ENCODE results near the gene SPHK1. TPM values are rescaled to one million over a fixed set of nuclear protein-coding genes. Genes with fewer than 3 reads are reported as not detected.

SPHK1 gene
- total RNA-seq, 2 donors from 2014 or later: 6.4 to 16.8 TPM

DNA sequence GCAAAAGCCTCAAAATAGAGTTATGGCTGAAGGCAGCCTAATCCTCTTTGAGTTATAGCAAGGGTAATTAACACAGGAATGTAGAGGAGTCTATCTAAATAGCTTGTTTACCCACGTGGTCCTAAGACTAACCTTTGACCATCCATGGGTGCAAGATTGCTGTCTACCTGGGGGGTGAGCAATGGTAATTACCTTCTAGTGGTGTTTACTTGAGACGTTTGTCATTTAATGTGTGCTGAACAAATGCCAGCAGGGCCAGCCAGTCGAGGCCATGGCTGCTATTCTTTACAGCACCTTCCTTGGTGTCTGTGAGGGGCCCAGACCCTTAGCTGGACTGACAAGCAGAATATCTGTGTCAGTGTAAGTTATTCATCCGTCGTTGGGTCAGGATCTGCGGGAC is 16.8 kb upstream of the SPHK1 start:
- DNase-seq (ENCODE audit: low spot score): no peak
- Histone ChIP-seq H3K27ac (no peak overlapping the region), H3K36me3 (no peaks in the 10 kb centered on the region), H3K27me3 (no peaks in the 10 kb centered on the region), H3K4me1 (peaks cover 0 to 24% of the 10 kb centered on the region in 2 donors), H3K9me3 (no peaks in the 10 kb centered on the region), H3K4me3 (no peak overlapping the region)
- TF ChIP-seq, protein P1, sequence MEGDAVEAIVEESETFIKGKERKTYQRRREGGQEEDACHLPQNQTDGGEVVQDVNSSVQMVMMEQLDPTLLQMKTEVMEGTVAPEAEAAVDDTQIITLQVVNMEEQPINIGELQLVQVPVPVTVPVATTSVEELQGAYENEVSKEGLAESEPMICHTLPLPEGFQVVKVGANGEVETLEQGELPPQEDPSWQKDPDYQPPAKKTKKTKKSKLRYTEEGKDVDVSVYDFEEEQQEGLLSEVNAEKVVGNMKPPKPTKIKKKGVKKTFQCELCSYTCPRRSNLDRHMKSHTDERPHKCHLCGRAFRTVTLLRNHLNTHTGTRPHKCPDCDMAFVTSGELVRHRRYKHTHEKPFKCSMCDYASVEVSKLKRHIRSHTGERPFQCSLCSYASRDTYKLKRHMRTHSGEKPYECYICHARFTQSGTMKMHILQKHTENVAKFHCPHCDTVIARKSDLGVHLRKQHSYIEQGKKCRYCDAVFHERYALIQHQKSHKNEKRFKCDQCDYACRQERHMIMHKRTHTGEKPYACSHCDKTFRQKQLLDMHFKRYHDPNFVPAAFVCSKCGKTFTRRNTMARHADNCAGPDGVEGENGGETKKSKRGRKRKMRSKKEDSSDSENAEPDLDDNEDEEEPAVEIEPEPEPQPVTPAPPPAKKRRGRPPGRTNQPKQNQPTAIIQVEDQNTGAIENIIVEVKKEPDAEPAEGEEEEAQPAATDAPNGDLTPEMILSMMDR (IDR thresholded peaks at IDR 0.05): no peak

DNA sequence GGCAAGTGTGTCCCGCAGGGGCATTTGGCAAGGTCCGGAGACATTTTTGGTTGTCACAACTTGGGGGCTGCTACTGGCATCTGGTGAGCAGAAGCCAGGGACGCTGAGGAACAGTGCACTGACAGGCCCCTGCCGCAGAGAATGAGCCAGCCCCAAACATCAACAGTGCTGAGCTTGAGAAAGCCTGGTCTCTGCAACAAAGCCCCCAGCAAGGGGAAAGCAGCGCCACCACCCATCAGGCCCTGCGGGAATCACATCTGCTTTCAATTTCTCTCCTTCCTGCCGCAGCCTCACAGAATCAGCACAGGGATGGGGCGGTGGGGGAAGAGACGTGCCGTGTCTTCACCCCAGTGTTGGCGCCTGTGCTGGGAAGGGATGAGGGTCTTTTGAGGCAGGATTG is 15.9 kb upstream of the SPHK1 start:
- TF ChIP-seq, protein P1 (IDR thresholded peaks at IDR 0.05): no peak
- Histone ChIP-seq H3K4me3 (no peak overlapping the region), H3K9me3 (no peaks in the 10 kb centered on the region), H3K36me3 (no peaks in the 10 kb centered on the region), H3K27me3 (no peaks in the 10 kb centered on the region), H3K4me1 (peaks cover 0 to 22% of the 10 kb centered on the region in 2 donors), H3K27ac (no peak overlapping the region)
- no peak for DNase-seq (ENCODE audit: low spot score)

DNA sequence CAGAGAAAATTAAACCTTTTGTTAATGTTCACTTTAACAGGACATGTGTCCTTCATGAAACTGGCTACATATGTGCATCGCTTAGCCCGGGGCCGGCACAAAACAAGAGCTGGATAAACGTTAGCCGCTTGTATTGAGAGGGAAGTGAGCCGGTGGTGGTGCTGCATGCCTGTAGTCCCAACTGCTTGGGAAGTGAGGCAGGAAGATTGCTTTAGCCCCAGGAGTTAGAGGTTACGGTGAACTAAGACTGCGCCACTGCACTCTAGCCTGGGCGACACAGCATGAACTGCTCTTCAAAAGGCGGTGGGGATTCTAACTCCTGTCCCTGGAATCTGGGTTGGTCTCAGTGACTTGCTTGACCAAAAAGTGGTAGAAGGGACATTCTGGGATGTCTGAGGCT is 15.0 kb upstream of the SPHK1 start:
- H3K27ac ChIP-seq: peak overlapping the region; percentile 49 to 65
- peaks cover 0 to 22% of the 10 kb centered on the region in 2 donors for H3K4me1 ChIP-seq
- TF ChIP-seq, protein P1 (IDR thresholded peaks at IDR 0.05): no peak
- H3K27me3 ChIP-seq: no peaks in the 10 kb centered on the region
- H3K9me3 ChIP-seq: no peaks in the 10 kb centered on the region
- no peak for DNase-seq (ENCODE audit: low spot score)
- H3K36me3 ChIP-seq: no peaks in the 10 kb centered on the region
- H3K4me3 ChIP-seq: no peak overlapping the region

DNA sequence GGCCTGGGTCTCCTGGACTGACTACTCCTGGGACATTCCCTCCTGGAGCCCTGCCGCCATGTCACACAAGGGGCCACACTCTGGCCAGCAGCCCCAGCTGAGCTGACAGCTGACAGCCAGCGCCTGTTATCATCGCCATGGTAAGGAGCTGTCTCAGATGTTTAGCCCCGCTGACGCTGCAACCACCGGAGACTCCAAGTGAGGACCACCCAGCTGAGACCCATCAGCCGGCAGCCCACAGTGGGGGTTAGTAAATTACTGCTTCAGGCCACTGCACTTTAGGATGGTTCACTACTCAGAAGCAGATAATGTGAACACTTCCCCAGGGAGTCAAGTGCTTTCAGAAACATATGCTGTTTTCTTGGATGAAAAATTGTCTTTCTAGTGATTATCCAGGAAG is 14.6 kb upstream of the SPHK1 start:
- H3K36me3 ChIP-seq: no peaks in the 10 kb centered on the region
- peaks cover 0 to 22% of the 10 kb centered on the region in 2 donors for H3K4me1 ChIP-seq
- DNase-seq (ENCODE audit: low spot score): no peak
- TF ChIP-seq, protein P1 (IDR thresholded peaks at IDR 0.05): no peak
- no peaks in the 10 kb centered on the region for H3K27me3 ChIP-seq
- H3K9me3 ChIP-seq: no peaks in the 10 kb centered on the region
- peak overlapping the region; percentile 49 to 65 for H3K27ac ChIP-seq
- H3K4me3 ChIP-seq: no peak overlapping the region

DNA sequence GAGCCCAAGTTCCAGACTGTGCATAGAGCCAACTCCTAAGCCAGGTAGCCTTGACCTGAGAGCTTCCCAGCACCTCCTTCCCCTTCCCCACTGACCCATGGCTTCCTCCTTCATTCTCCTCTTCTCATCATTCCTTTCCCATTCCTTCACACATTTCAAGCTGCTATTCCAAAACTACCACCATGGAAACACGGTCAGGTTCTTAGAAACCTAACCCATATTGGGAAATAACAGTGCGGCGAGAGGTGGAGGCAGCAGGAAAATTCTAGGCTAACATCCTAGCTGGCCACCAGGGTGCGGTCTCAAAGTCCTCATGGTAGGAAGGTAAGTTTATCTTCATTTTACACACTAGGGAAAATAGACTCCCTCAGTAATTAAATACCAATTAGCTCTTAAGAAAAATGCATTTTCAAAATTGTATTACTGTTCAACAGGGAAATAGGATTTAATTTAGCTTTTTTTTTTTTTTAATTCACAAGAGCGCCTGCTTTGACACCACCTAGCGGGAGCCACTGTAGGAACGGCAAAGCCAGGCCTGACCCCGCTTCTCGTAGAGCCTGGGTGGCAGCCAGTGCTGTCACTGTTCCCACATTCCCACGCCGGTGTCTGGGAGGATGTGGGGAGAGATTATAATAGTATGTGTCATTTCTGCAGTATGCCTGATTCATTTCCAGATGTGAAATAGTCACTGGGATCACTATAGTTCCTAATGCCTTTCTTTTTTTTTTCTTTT is 14.0 kb upstream of the SPHK1 start:
- TF ChIP-seq, protein P1 (IDR thresholded peaks at IDR 0.05): peak; percentile 52 to 65
- H3K4me3 ChIP-seq: no peak overlapping the region
- peaks cover 0 to 27% of the 10 kb centered on the region in 2 donors for H3K4me1 ChIP-seq
- DNase-seq (ENCODE audit: low spot score): peak; percentile 91
- H3K9me3 ChIP-seq: no peaks in the 10 kb centered on the region
- no peaks in the 10 kb centered on the region for H3K36me3 ChIP-seq
- H3K27ac ChIP-seq: peak overlapping the region; percentile 49 to 65
- H3K27me3 ChIP-seq: no peaks in the 10 kb centered on the region

All from right atrium auricular region (tissue), 2 donors.